Measurements from ENCODE around the gene DAPK3. TPM values are rescaled to one million over a fixed set of nuclear protein-coding genes. Genes with fewer than 3 reads are reported as not detected.
"Not testable (repeated sequence)": the region's sequence is repeated elsewhere in the genome, so short reads cannot be mapped to it uniquely, and the experiment has no call there.

DAPK3 gene
- total RNA-seq, 1 donor from 2014 or later = 67.5 TPM

GRCh38 chr19:3981736-3982681 lies 11.1 kb upstream of the DAPK3 start:
- intact Hi-C loops (cut with DNase I) = loop anchor here (10.0 kb wide), 1 partner anchor 143 kb away; the partner anchor contains the start of gene MAP2K2
- DNase-seq (ENCODE audit: missing footprints) (peak; percentile 59), ATAC-seq (no peak)

DNA sequence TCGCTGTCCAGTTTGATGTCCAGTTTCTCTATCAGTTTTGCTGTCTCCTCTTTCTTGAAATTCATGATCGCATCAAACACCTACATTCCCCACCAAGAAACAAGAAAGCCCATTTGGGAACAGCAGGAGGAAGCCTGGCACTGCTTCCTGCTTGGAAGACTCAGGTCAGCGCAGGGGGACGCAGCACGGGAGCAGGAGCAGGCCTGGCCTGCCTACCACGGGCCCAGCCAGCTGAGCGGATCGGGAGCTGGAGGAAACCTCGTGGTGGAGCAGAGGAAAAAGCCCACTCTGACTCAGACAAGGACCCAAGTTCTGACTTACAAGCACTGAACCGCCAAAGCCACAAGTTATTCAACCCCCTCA lies 10.5 kb upstream of the DAPK3 start:
- DNase-seq (ENCODE audit: missing footprints) (peak; percentile 18), ATAC-seq (no peak)
- intact Hi-C loops (cut with DNase I) = loop anchor here (10.0 kb wide), 1 partner anchor 143 kb away; the partner anchor contains the start of gene MAP2K2

GRCh38 chr19:3980353-3981251 lies 9.7 kb upstream of the DAPK3 start:
- ATAC-seq (no peak), DNase-seq (ENCODE audit: missing footprints) (peak; percentile 59)
- intact Hi-C loops (cut with DNase I) = loop anchor here (10.0 kb wide), 1 partner anchor 144 kb away; the partner anchor contains the start of gene MAP2K2

DNA sequence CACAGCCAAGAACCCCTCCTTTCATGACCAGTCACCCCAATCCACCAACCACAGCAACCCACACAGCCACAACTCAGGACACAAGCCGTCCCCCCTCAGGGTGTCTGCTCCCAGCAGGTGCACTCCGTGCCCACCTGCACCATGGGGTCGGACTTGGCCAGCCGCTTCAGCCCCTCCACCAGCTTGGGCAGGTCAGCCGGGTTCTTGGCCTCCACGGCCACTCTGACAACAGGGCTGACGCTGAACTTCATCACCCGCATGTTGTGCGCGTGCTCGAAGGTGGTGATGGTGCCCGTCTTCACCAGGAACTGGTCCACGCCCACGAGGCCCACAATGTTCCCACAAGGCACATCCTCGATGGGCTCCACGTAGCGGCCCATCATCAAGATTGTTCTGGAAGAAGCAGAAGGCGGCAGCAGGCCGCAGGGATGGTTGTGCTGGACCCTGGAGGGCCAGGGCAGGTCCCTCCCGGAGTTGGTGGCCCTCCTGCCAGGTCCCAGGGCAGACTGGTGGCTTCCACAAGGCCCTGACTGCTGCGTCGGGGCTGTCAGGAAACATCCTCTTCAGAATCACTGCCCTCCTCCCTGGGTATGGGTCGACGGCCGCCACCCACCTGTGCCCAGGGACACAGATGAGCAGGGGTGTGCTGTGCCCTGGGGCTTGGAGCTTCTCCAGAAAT lies 8.9 kb upstream of the DAPK3 start:
- DNase-seq (ENCODE audit: missing footprints) = peak; percentile 42
- intact Hi-C loops (cut with DNase I) = loop anchor here (10.0 kb wide), 1 partner anchor 145 kb away; the partner anchor contains the start of gene MAP2K2
- ATAC-seq = no peak

DNA sequence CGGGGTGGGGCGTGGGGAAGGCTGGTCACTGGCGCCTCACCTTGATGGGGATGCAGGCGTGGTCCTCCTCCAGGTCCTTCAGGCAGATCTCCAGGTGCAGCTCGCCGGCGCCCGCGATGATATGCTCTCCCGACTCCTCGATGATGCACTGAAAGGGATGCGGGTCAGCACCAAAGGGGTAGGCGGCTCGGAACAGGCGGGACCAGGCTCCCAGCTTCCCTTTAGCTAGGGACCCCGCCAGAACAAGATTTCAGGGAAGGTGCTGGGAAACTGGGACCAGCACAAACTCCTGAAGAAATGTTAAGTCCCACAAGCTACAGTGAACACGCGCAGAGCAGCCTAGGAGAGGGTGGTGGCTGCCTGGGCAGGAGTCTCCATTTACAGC lies 8.4 kb upstream of the DAPK3 start:
- peak; percentile 65 for DNase-seq (ENCODE audit: missing footprints)
- intact Hi-C loops (cut with DNase I) = no loop called here
- no peak for ATAC-seq

- intact Hi-C loops (cut with DNase I) = no loop called here
- peak; percentile 17 for DNase-seq (ENCODE audit: missing footprints)
- no peak for ATAC-seq
Observed at GRCh38 chr19:3978145-3978544, 7.2 kb upstream of the DAPK3 start.

DNA sequence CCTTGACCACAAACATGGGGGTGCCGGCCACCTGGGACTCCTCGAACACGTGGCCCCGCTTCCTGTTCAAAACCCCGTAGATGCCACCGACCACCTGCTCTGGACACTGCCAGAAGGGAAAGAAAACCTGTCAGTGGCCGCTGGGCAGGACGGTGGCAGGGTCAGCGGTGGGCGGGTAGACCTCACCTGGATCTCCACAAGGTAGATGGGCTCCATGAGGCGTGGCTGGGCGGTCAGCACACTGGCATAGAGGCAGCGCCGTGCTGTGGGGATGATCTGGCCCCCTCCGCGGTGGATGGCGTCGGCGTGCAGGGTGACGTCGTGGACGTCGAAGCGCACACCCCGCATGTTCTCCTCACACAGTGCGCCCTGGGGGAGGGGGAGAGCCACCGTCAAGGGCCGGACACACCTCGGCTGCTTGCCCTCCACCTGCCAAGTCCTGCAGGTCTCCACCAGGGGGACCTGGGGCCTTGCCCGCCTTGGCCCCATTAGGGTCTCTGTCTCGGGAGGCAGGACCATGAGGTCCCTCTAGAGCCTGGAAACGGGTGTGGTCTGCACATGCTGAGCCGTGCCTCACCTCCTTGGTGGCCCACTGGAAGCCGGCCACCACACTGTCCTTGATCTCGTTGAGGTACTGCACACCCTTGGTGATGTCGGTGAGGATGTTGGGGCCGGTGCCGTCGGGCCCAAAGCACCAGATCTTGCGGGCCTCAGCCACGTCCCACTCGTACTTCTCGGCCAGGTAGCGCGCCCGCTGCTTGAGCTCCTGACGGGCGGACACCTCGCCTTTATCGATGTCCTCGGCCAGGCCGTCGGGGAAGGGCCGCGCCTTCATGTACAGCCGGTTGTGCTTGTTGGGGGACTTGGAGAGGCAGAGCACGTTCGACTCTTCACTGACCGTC lies 6.6 kb upstream of the DAPK3 start:
- intact Hi-C loops (cut with DNase I) = no loop called here
- peak; percentile 8 for ATAC-seq

GRCh38 chr19:3976495-3977241 lies 5.8 kb upstream of the DAPK3 start:
- ATAC-seq (peak; percentile 13), DNase-seq (ENCODE audit: missing footprints) (peak; percentile 65)
- intact Hi-C loops (cut with DNase I) = no loop called here

More for the DNA sequence above, 6.6 kb upstream of the DAPK3 start:
- DNase-seq (ENCODE audit: missing footprints) = peak; percentile 63

DNA sequence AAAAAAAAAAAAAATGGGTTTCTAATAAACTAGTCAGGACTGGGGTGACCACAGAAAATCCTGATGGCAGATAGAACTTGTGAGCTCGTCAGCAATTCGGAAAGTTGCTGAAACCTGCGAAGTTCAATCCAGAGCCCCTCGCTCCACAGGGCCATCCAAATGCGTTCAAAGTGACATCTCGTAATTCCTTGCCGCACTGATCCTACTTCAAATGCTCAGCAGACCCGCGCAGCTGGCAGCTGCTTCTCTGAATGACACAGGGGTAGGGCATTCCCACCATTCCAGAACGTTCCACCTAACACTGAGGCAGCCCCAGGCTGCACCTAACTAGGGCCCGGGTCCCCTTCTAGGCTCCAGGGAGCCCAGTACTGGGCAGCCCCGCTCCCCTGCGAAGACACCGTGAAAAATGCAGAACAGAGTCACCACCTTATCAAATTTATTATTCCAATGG lies 4.8 kb upstream of the DAPK3 start:
- ATAC-seq (no peak), DNase-seq (ENCODE audit: missing footprints) (peak; percentile 43)
- intact Hi-C loops (cut with DNase I) = no loop called here

DNA sequence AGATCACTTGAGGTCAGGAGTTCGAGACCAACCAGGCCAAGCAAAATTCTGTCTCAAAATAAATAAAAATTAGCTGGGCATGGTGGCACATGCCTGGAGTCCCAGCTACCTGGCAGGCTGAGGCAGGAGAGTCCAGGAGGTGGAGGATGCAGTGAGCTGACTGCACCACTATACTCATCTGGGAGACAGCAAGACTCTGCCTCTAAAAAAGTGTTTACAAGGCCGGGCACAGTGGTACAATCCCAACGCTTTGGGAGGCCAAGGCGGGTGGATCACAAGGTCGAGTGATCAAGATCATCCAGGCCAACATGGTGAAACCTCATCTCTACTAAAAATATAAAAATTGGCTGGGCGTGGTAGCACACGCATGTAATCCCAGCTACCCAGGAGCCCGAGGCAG lies 4.2 kb upstream of the DAPK3 start:
- DNase-seq (ENCODE audit: missing footprints) = peak; percentile 2
- ATAC-seq = no peak
- intact Hi-C loops (cut with DNase I) = no loop called here

GRCh38 chr19:3970313-3970807 lies 539 bp downstream of the DAPK3 start:
- no peak for DNase-seq (ENCODE audit: missing footprints)
- intact Hi-C loops (cut with DNase I) = loop anchor here (2.0 kb wide), 1 partner anchor 14 kb away; the partner anchor contains the start of gene EEF2
- no peak for ATAC-seq

GRCh38 chr19:3969435-3970312 lies 1.2 kb downstream of the DAPK3 start:
- DNase-seq (ENCODE audit: missing footprints) (peak; percentile 51), ATAC-seq (no peak)
- intact Hi-C loops (cut with DNase I) = loop anchor here (2.0 to 10.0 kb wide), 3 partner anchors 15 to 205 kb away; partner anchors contain the start of genes APBA3, EEF2, MRPL54 and NMRK2

GRCh38 chr19:3968556-3969434 lies 2.1 kb downstream of the DAPK3 start:
- intact Hi-C loops (cut with DNase I) = loop anchor here (5.0 to 10.0 kb wide), 2 partner anchors 36 to 204 kb away; partner anchors contain the start of genes APBA3, MRPL54 and NMRK2
- DNase-seq (ENCODE audit: missing footprints) = peak; percentile 91
- peak; percentile 87 for ATAC-seq

DNA sequence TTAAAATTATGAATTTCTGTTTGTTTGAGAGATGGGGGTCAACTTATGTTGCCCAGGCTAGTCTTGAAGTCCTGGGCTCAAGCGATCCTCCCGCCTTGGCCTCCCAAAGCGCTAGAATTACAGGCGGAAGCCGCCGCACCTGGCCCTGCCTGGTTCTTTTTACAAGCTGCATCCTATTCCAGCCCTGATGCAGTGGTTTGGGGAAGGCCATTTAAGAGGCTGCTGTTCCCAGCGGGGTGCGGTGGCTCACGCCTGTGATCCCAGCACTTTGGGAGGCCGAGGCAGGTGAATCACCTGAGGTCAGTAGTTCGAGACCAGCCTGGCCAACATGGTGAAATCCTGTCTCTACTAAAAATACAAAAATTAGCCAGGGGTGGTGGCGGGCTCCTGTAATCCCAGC lies 2.9 kb downstream of the DAPK3 start:
- not testable (repeated sequence) for ATAC-seq
- intact Hi-C loops (cut with DNase I) = loop anchor here (5.0 to 10.0 kb wide), 2 partner anchors 36 to 203 kb away; partner anchors contain the start of genes APBA3, MRPL54 and NMRK2
- peak; percentile 41 for DNase-seq (ENCODE audit: missing footprints)
